Measurements from ENCODE around the gene LCE2A.

LCE2A gene

DNA sequence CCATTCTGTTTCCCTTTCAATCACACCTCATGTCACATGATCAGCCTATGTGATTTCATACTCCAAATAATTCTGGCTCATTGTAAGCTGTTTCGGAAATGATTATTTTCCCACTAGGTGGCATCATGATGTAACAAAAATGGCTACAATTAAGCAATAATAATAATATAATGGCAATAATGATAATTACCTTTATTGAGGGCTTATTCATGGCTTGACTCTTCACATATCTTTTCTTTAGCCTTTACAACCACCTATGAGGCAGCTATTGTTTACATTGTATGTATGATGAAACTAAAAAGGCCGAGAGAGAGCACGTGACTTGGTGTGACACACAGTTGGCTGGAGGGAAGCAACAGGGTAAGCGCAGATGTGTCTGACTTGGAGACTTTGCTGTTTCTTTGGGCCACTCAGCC, 47.2 kb downstream of the LCE2A start:
- Histone ChIP-seq H2AK5ac (ENCODE audit: low read depth, low read length) (no peak overlapping the region), H3K9me3 (replicated peaks in 1 of 2; ENCODE audit: control insufficient read depth in 2 of 2, insufficient read depth in 1 of 2, low read depth in 1 of 2, low read length in 2 of 2) (peaks cover 0 to 27% of the 10 kb centered on the region in 2 donors), H4K91ac (ENCODE audit: low read depth, low read length, poor library complexity) (no peak overlapping the region), H2BK5ac (ENCODE audit: low read length) (no peak overlapping the region), H3K4me2 (ENCODE audit: insufficient read depth, low read length, poor library complexity, severe bottlenecking) (no peak overlapping the region), H4K8ac (ENCODE audit: low read depth, low read length) (no peak overlapping the region), H2BK12ac (ENCODE audit: low read length) (no peak overlapping the region), H2AFZ (ENCODE audit: low read length) (no peak overlapping the region), H3K27ac (replicated peaks; ENCODE audit: low read length) (no peak overlapping the region), H3K14ac (ENCODE audit: low read length) (no peak overlapping the region), H3K4ac (ENCODE audit: low read length) (no peak overlapping the region), H3K18ac (ENCODE audit: low read length) (no peak overlapping the region), H3K4me1 (ENCODE audit: control insufficient read depth in 2 of 2, insufficient read depth in 1 of 2, low read depth in 1 of 2, low read length in 2 of 2) (no peaks in the 10 kb centered on the region), H2BK15ac (ENCODE audit: low read length) (no peak overlapping the region), H3K4me3 (ENCODE audit: low read length in 2 of 2) (no peak overlapping the region), H3K23ac (ENCODE audit: low read depth, low read length, poor library complexity) (no peak overlapping the region), H2BK120ac (ENCODE audit: low read depth, low read length) (no peak overlapping the region), H3K79me1 (ENCODE audit: low read depth, low read length) (no peaks in the 10 kb centered on the region), H3K27me3 (ENCODE audit: control insufficient read depth in 3 of 3, insufficient read depth in 3 of 3, low read depth in 1 of 3, low read length in 3 of 3) (no peaks in the 10 kb centered on the region), H3K9ac (ENCODE audit: low read depth, low read length, poor library complexity) (no peak overlapping the region), H3K36me3 (replicated peaks in 1 of 2; ENCODE audit: control insufficient read depth in 2 of 2, insufficient read depth in 2 of 2, low read length in 2 of 2) (no peaks in the 10 kb centered on the region)
- DNase-seq (ENCODE audit: low spot score): no peak
- no CpG with 5 or more reads among the region's 4 CpGs for WGBS, 2 donors (ENCODE audit: extremely low coverage in 2 of 2, insufficient read length in 2 of 2, insufficient replicate concordance in 1 of 2)

DNA sequence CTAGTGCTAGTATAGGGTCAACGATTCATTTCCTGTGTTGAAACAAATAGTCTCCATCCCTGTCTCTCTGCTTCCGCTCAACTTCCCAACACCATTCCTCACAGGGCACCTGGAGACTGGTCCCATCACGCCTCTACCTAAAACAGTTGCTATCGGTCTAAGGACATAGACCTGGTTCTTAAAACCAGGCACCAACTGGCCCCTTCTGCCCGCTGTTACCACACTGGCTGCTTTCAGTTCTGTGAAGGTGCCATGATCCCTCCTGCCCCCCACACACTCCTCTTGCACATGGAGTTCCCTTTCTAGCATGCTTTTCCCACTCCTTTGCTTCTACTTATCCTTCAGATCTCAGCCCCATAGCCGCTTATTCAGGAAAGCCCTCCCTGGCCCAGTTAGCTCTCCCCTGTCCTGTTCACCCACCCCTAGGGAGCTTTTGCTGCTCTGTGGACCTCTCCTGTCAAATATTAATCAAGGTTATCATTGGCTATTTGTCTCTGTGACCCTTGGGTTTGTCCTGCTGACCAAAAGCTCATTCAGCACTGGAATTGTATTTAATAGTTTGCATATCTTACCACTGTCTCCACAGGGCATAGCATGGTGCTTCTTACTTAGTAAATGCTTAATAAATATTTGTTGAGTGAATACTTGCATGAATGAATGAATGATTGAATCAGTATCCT, 47.8 kb downstream of the LCE2A start:
- Histone ChIP-seq H3K14ac (ENCODE audit: low read length) (no peak overlapping the region), H3K27me3 (ENCODE audit: control insufficient read depth in 3 of 3, insufficient read depth in 3 of 3, low read depth in 1 of 3, low read length in 3 of 3) (no peaks in the 10 kb centered on the region), H3K36me3 (replicated peaks in 1 of 2; ENCODE audit: control insufficient read depth in 2 of 2, insufficient read depth in 2 of 2, low read length in 2 of 2) (no peaks in the 10 kb centered on the region), H4K91ac (ENCODE audit: low read depth, low read length, poor library complexity) (no peak overlapping the region), H4K8ac (ENCODE audit: low read depth, low read length) (no peak overlapping the region), H3K79me1 (ENCODE audit: low read depth, low read length) (no peaks in the 10 kb centered on the region), H3K23ac (ENCODE audit: low read depth, low read length, poor library complexity) (no peak overlapping the region), H3K9ac (ENCODE audit: low read depth, low read length, poor library complexity) (no peak overlapping the region), H2BK120ac (ENCODE audit: low read depth, low read length) (no peak overlapping the region), H3K18ac (ENCODE audit: low read length) (no peak overlapping the region), H3K4me2 (ENCODE audit: insufficient read depth, low read length, poor library complexity, severe bottlenecking) (no peak overlapping the region), H2BK12ac (ENCODE audit: low read length) (no peak overlapping the region), H3K4ac (ENCODE audit: low read length) (no peak overlapping the region), H3K4me3 (ENCODE audit: low read length in 2 of 2) (no peak overlapping the region), H3K27ac (replicated peaks; ENCODE audit: low read length) (no peak overlapping the region), H2AK5ac (ENCODE audit: low read depth, low read length) (no peak overlapping the region), H3K4me1 (ENCODE audit: control insufficient read depth in 2 of 2, insufficient read depth in 1 of 2, low read depth in 1 of 2, low read length in 2 of 2) (no peaks in the 10 kb centered on the region), H2BK5ac (ENCODE audit: low read length) (no peak overlapping the region), H3K9me3 (replicated peaks in 1 of 2; ENCODE audit: control insufficient read depth in 2 of 2, insufficient read depth in 1 of 2, low read depth in 1 of 2, low read length in 2 of 2) (peaks cover 0 to 29% of the 10 kb centered on the region in 2 donors), H2AFZ (ENCODE audit: low read length) (no peak overlapping the region), H2BK15ac (ENCODE audit: low read length) (no peak overlapping the region)
- no CpG with 5 or more reads among the region's 6 CpGs for WGBS, 2 donors (ENCODE audit: extremely low coverage in 2 of 2, insufficient read length in 2 of 2, insufficient replicate concordance in 1 of 2)
- DNase-seq (ENCODE audit: low spot score): no peak

- H3K36me3 ChIP-seq (replicated peaks in 1 of 2; ENCODE audit: control insufficient read depth in 2 of 2, insufficient read depth in 2 of 2, low read length in 2 of 2): no peaks in the 10 kb centered on the region
- no peak overlapping the region for H3K4ac ChIP-seq (ENCODE audit: low read length)
- no peak for DNase-seq (ENCODE audit: low spot score)
- no peaks in the 10 kb centered on the region for H3K79me1 ChIP-seq (ENCODE audit: low read depth, low read length)
- no peak overlapping the region for H2AK5ac ChIP-seq (ENCODE audit: low read depth, low read length)
- no peak overlapping the region for H2BK120ac ChIP-seq (ENCODE audit: low read depth, low read length)
- H3K9me3 ChIP-seq (replicated peaks in 1 of 2; ENCODE audit: control insufficient read depth in 2 of 2, insufficient read depth in 1 of 2, low read depth in 1 of 2, low read length in 2 of 2): peaks cover 0 to 24% of the 10 kb centered on the region in 2 donors
- H3K9ac ChIP-seq (ENCODE audit: low read depth, low read length, poor library complexity): no peak overlapping the region
- no peak overlapping the region for H3K23ac ChIP-seq (ENCODE audit: low read depth, low read length, poor library complexity)
- H3K14ac ChIP-seq (ENCODE audit: low read length): no peak overlapping the region
- H4K8ac ChIP-seq (ENCODE audit: low read depth, low read length): no peak overlapping the region
- no peak overlapping the region for H2AFZ ChIP-seq (ENCODE audit: low read length)
- H3K4me3 ChIP-seq (ENCODE audit: low read length in 2 of 2): no peak overlapping the region
- H3K27me3 ChIP-seq (ENCODE audit: control insufficient read depth in 3 of 3, insufficient read depth in 3 of 3, low read depth in 1 of 3, low read length in 3 of 3): no peaks in the 10 kb centered on the region
- no peak overlapping the region for H3K4me2 ChIP-seq (ENCODE audit: insufficient read depth, low read length, poor library complexity, severe bottlenecking)
- no peak overlapping the region for H2BK5ac ChIP-seq (ENCODE audit: low read length)
- no CpG with 5 or more reads among the region's 1 CpG for WGBS, 2 donors (ENCODE audit: extremely low coverage in 2 of 2, insufficient read length in 2 of 2, insufficient replicate concordance in 1 of 2)
- H3K18ac ChIP-seq (ENCODE audit: low read length): no peak overlapping the region
- H4K91ac ChIP-seq (ENCODE audit: low read depth, low read length, poor library complexity): no peak overlapping the region
- H2BK12ac ChIP-seq (ENCODE audit: low read length): no peak overlapping the region
- H3K27ac ChIP-seq (replicated peaks; ENCODE audit: low read length): no peak overlapping the region
- no peaks in the 10 kb centered on the region for H3K4me1 ChIP-seq (ENCODE audit: control insufficient read depth in 2 of 2, insufficient read depth in 1 of 2, low read depth in 1 of 2, low read length in 2 of 2)
- H2BK15ac ChIP-seq (ENCODE audit: low read length): no peak overlapping the region
Observed at GRCh38 chr1:152747831-152748230, 49.7 kb downstream of the LCE2A start.

All from neuronal stem cell (in vitro differentiated cells).